Measurements from ENCODE around the gene SNX10. TPM values are rescaled to one million over a fixed set of nuclear protein-coding genes. Genes with fewer than 3 reads are reported as not detected.

Gene SNX10
- total RNA-seq, 4 donors from 2014 or later = 7.7 to 65.6 (median 21.5) TPM

DNA sequence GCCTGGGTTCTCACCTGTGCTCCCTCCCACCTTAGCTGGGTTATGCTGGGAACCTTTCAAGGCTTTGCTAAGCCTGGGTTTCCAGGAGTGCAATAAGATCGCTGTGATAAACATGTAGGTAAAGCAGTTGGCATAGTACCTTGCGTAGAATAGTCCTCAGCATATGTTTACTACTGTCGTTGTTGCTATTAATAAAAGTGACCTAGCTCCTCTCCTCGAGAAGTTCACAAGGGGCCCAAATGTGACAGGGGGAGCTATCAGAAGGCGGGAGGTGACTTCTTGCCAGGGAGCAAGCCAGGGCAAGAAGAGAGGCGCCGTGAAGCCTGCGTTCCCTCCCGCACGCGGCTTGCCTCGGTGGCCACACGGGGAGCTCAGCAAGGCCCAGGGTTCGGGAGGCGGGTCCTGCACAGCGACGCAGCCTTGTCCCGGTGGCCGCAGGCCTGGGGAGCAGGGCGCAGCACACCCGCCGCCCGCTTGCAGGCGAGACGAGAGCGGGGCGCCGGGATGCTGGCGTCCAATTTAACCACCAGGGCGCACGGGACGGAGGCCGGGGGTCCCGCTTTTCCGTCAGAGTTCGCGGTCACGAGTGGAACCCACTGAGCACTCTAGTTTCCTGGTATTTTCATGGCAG, 106.2 kb downstream of the SNX10 start:
- TF ChIP-seq, protein P1, sequence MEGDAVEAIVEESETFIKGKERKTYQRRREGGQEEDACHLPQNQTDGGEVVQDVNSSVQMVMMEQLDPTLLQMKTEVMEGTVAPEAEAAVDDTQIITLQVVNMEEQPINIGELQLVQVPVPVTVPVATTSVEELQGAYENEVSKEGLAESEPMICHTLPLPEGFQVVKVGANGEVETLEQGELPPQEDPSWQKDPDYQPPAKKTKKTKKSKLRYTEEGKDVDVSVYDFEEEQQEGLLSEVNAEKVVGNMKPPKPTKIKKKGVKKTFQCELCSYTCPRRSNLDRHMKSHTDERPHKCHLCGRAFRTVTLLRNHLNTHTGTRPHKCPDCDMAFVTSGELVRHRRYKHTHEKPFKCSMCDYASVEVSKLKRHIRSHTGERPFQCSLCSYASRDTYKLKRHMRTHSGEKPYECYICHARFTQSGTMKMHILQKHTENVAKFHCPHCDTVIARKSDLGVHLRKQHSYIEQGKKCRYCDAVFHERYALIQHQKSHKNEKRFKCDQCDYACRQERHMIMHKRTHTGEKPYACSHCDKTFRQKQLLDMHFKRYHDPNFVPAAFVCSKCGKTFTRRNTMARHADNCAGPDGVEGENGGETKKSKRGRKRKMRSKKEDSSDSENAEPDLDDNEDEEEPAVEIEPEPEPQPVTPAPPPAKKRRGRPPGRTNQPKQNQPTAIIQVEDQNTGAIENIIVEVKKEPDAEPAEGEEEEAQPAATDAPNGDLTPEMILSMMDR (IDR thresholded peaks at IDR 0.05) = no peak
- DNase-seq (ENCODE audit: low spot score) = no peak
- ATAC-seq (ENCODE audit: low FRiP score) = peak; percentile 38

GRCh38 chr7:26398427-26398755, 106.7 kb downstream of the SNX10 start:
- DNase-seq (ENCODE audit: low spot score) (peak; percentile 32), ATAC-seq (ENCODE audit: low FRiP score) (peak; percentile 98)
- TF ChIP-seq, protein P1 (IDR thresholded peaks at IDR 0.05) = no peak

GRCh38 chr7:26398756-26399509, 107.3 kb downstream of the SNX10 start:
- TF ChIP-seq, protein P1 (IDR thresholded peaks at IDR 0.05) = no peak
- ATAC-seq (ENCODE audit: low FRiP score) = peak; percentile 48
- DNase-seq (ENCODE audit: low spot score) = no peak

DNA sequence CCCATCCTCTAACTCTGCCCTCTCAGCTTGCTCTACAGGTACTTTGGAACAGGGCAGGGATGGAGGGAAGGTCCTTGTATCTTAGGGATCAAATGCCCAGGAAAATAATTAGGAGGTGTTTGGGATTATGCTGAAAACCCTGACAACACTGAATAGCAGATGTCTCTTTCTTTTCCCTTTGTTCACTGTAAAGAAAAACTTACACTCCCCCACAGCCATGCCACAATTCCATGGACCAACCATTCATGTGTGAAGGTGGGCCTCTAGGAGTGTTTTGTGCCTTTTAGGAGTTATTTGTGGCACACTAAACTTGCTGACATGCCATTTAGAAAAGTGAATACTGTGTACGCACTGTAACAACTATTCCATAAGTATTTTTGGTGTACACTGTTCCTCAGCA, 108.1 kb downstream of the SNX10 start:
- TF ChIP-seq, protein P1 (IDR thresholded peaks at IDR 0.05) = no peak
- ATAC-seq (ENCODE audit: low FRiP score) = no peak
- no peak for DNase-seq (ENCODE audit: low spot score)

GRCh38 chr7:26403640-26404039, 112.0 kb downstream of the SNX10 start:
- DNase-seq (ENCODE audit: low spot score) (no peak), ATAC-seq (ENCODE audit: low FRiP score) (no peak)
- TF ChIP-seq, protein P1 (IDR thresholded peaks at IDR 0.05) = no peak

GRCh38 chr7:26404189-26404996, 112.7 kb downstream of the SNX10 start:
- no peak for DNase-seq (ENCODE audit: low spot score)
- TF ChIP-seq, protein P1 (IDR thresholded peaks at IDR 0.05) = no peak
- ATAC-seq (ENCODE audit: low FRiP score) = no peak
